Hepatocyte (in vitro differentiated cells): ENCODE data around the gene CRYBB3.

Experiments
- CTCF ChIP-seq: fragments of 200-600 bp; sonication (generic); IDR thresholded peaks from 2 replicates; pipeline ENCODE4 v1.5.1; 2016; ENCODE audit warnings: antibody characterized with exemption, mild to moderate bottlenecking; ENCODE audit not compliant: poor library complexity
- EZH2 ChIP-seq: fragments of 200-600 bp; sonication (generic); IDR thresholded peaks from 2 replicates; pipeline ENCODE4 v1.6.1; 2016; ENCODE audit warnings: antibody characterized with exemption, mild to moderate bottlenecking, borderline replicate concordance
- EZH2phosphoT487 ChIP-seq: fragments of 200-600 bp; sonication (generic); IDR thresholded peaks from one replicate; pipeline ENCODE4 v1.6.1; 2018; ENCODE audit warnings: antibody characterized with exemption, mild to moderate bottlenecking, low read depth, moderate library complexity; ENCODE audit not compliant: unreplicated experiment, severe bottlenecking

GRCh38 chr22:25172153-25172552, 27.5 kb upstream of the CRYBB3 start:
- TF ChIP-seq CTCF (peak; percentile 41), EZH2 (no peak), EZH2phosphoT487 (no peak)
